ENCODE measurements around the gene ZNF45.
"Not testable (repeated sequence)": the region's sequence is repeated elsewhere in the genome, so short reads cannot be mapped to it uniquely, and the experiment has no call there.

Gene ZNF45

GRCh38 chr19:43910884-43911283, 24.2 kb downstream of the ZNF45 start:
- DNase-seq: no peak

- no peak for DNase-seq
Observed at GRCh38 chr19:43908659-43909058, 26.4 kb downstream of the ZNF45 start.

GRCh38 chr19:43906774-43907173, 28.3 kb downstream of the ZNF45 start:
- DNase-seq: no peak

GRCh38 chr19:43905897-43906296, 29.2 kb downstream of the ZNF45 start:
- DNase-seq: no peak

- DNase-seq: no peak
Observed at GRCh38 chr19:43902399-43902798, 32.7 kb downstream of the ZNF45 start.

- DNase-seq: peak; percentile 19 to 67
Observed at GRCh38 chr19:43901395-43902390, 33.4 kb downstream of the ZNF45 start.

- no peak for DNase-seq
Observed at GRCh38 chr19:43895727-43896308, 39.3 kb downstream of the ZNF45 start.

GRCh38 chr19:43883864-43884263, 51.2 kb downstream of the ZNF45 start, which contains the start of gene ZNF404:
ZNF404 (minus strand) TSS chr19:43883964.
- DNase-seq: no peak

GRCh38 chr19:43880483-43880882, 54.6 kb downstream of the ZNF45 start:
- DNase-seq: no peak

GRCh38 chr19:43872547-43873336, 62.3 kb downstream of the ZNF45 start:
- no peak for DNase-seq

- DNase-seq: not testable (repeated sequence)
Observed at GRCh38 chr19:43866923-43867322, 68.2 kb downstream of the ZNF45 start.

Data from NCI-H446 (cell line).